Left renal cortex interstitium (tissue), 4 donors: ENCODE data around the gene C4orf51. TPM values are rescaled to one million over a fixed set of nuclear protein-coding genes. Genes with fewer than 3 reads are reported as not detected.
"Not testable (repeated sequence)": the region's sequence is repeated elsewhere in the genome, so short reads cannot be mapped to it uniquely, and the experiment has no call there.

Experiments
- DNase-seq, 4 donors: peaks; one replicate each; pipeline ENCODE4 v3.0.0-alpha.2; 2013; ENCODE audit warnings: low read depth in 4 of 4, low spot score in 2 of 4, missing footprints in 1 of 4
- polyA plus RNA-seq, 4 donors: library from polyadenylated mRNA; unstranded; fragments of 120-200 nt; gene quantifications; one replicate each; pipeline ENCODE4 v1.2.1, GENCODE V29; 2013; ENCODE audit not compliant: insufficient read length in 4 of 4

C4orf51 gene
- polyA plus RNA-seq: not detected

DNA sequence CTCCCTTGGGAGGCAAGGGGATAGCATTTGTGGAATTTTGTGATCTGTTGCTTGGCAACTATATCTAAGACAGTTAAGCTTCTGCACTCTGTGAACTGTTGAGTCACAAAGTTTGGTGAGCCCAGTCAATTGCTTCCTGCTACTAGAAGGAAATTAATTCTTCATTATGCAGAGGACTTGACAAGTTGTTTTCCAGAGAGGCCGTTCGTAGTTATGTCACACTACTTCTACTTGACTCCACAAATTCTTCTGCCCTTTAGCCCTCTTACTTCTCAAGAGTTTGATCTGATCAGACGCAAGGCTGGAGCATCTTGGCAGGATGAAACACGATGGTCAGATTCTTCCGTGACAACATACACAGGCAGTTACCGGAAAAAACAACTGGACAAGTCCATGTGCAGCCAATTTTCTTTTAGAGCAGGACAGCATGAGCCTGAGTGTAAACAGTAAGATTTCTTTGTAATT, at the start of gene C4orf51:
C4orf51 (plus strand) TSS at position 156 of the 465 bp plus-strand sequence; CDS start at position 214, 58 bp downstream.
- DNase-seq: peak in 3 of 4 donors; percentile 15 to 39 (median 15)

DNA sequence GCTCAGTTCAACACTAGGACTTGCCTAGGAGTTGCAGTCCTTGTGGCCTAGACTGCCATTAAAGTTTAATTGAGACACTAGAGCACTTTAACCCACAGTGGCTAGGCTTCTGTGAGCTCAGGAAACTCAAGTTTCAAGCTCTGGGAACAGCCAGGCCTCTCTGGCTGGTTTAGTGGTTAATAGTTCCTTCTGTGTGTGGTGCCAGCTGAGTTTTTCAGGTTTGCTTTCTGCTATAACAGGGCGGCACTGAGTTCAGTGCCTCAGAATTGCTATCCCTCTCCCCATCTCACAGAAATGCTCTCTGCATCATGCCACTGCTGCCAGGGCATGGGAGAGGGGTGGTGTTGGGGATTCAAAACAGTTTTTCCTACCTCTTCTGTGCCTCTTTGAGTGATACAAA, 44.8 kb upstream of the C4orf51 start:
- no peak for DNase-seq

DNA sequence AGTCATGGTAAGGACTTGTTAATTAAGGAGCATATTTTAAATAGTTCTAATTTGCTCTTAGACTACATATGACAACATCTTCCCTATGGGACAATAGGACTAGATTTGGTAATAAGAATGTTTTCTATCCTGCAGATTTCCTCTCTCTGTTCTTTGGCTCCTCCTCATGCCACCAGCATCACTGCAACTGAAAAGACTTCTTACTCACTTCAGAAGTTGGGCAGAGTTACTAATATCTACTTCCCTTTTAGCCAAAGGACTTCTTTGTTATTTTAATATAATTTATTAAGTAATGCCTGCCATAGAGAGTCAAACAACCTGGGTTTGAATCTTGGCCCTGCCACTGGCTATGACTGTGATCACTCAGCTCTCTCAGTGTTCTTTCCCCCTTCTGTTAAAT, 44.3 kb upstream of the C4orf51 start:
- no peak for DNase-seq

DNA sequence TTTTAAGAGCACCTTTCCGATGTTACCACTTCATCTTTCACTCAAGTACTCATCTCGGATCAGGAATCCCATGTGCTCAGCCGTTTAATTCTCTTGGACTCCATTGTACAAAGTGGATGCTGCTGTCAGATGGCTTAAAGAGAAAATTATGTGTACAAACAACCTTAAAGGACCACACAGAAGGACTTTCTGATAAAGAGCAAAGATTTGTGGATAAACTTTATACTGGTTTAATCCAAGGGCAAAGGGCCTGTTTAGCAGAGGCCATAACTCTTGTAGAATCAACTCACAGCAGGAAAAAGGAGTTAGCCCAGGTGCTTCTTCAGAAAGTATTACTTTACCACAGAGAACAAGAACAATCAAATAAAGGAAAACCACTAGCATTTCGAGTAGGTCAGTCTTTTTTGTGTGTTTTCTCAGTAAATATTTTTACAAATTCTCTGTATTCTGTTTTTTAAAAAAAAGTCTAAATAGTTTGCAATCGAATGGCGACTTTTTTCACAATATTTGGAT, 40.7 kb upstream of the C4orf51 start:
- peak in 1 of 4 donors; percentile 25 for DNase-seq

DNA sequence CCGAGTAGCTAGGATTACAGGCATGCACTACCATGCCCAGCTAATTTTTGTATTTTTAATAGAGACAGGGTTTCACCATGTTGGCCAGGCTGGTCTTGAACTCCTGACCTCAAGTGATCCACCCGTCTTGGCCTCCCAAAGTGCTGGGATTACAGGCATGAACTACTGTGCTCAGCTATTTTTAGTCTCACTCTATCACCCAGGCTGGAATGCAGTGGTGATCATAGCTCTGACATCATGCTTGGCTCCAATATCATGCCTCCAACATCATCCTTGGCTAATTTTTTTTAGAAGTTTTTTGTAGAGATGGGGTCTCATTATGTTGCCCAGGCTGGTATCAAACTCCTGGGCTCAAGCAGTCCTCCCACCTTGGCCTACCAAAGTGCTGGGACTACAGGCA, 39.7 kb upstream of the C4orf51 start:
- not testable (repeated sequence) for DNase-seq

DNA sequence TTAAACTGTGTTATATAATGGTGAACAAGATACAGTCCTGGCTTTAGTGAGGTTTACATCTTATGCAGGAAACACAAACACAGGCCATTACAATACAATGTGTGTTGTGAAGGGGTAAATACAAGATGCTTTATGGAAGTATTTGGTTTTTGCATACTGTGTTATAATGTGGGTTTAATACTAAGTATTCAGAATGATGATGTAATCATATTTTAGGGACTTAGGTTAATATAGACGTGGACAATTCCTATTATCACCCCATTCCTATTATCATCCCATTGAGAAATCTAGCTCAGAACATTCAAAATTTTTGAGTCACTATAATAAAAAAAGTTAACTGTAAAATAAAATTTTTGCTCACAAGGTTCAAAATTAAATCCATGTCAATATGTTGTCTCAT, 36.7 kb upstream of the C4orf51 start:
- DNase-seq: no peak

DNA sequence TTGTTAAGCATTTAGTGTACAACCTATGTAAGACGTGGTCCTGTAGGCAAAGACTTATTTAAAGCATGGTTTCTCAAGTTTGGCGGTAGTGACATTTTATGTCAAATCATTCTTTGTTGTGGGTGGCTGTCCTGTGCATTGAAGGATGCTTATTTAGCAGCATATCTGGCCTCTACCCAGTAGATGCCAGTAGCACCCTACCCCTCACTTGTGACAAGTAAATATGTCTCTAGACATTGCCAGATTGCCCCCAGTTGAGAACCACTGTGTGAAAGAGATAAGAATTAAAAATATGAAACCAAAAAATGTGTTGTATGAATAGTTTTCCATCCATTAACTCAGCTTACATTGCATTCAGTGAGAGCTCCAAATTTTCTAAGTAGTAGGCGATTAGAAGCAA, 35.2 kb upstream of the C4orf51 start:
- no peak for DNase-seq

DNA sequence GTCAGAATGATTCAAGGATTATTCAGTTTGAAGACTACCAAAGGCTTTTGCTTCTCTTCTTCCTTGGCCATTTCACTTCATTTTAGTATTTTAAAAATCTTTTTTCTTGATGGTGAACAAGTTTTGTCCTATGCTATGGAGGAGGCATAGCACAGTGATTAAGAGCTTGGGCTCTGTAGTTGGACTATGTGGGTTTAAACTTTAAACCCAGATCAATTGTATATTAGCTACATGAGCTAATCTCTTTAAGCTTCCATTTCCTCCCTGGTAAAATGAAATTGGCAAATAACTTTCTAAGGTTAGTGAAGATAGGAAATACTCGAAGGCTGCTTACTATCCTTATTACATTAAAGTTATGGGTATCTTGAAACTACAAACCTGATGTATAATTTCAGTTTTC, 23.8 kb upstream of the C4orf51 start:
- DNase-seq: no peak

DNA sequence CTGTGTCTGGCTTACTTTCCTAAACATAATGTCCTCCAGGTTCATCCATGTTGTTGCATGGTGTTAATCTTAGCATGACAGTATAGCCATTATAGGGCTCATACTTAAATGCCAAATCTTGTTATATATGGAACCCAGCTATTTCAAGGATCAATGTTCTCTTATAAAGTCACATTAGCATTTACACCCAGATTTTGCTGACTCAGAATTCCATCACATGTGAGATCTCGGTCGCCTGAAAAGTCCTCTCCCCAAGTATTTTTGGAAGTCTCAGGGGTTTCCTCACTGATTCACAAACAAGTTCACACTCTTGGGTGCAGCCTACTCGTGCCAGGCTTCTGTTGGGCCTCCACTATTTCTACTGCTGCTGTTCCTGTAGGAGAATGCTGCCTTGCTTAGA, 19.9 kb upstream of the C4orf51 start:
- DNase-seq: no peak

DNA sequence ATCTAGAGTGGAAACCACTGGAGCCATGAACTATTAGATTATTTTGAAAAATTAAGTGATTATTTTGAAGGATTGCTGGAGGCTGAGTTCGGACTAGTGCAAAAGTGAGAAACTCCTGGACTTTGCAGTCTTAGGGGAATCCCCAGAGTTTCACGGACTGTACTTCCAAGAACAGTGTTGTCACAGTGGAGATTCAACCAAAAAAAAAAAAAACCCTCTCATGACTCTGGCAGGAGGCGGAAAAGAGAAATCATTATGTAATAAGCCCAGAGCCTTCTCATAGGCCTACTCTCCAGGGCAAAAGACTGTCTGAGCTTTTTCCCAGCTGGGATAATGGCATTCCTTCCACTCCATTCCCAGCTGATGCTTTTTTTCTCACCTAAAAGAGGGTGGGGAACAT, 16.8 kb upstream of the C4orf51 start:
- DNase-seq: no peak

DNA sequence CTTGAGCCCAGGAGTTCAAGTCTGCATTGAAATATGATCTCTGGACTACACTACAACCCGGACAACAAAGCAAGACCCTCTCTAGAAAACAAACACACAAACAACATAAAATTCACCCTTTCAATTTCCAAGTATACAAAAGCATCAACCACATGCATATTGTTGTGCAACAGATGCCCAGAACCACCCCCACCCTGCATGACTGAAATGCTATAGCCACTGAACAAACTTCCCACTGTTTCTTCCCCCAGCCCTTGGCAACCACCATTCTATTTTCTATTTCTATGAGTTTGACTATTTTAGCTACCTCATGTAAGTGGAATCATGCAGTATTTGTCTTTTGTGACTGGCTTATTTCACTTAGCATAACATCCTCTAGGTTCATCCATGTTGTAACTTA, 14.2 kb upstream of the C4orf51 start:
- DNase-seq: no peak

DNA sequence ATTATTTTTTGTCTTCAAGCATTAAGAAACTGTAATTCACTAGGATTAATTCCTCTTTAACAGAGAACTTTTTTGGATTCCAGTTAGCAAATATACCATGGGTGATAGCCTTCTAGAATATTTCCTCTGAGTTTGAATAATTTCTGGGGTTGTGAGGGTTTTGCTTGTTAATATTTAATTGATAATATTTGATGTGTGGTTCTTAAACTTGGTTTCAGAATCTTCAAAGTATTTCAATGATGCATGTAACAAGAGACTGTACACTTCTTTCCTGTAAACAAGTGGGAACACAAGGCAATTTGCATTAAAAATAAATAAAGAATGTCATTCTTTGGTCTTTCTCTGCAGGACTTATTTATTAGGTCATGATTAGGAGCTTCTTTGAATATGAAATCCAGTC, 9.5 kb upstream of the C4orf51 start:
- DNase-seq: no peak

DNA sequence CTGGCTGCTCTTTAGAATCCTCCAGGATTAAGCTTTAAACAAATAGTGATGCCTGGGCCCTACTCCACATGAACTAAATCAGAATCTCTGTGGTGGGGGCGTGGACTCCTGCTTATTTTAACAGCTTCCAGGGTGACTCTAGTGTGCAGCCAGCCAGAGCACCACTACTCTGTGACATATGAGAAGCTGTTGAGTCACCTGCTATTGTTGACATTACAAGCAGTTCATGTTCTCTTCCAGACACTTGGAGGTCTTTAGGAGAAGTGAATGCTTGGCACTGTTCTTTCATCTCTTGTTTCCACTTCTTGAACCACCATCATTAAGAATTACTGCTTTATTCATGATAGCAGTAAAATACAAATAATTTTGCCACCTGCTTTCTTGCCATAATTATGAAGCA, 426 bp upstream of the C4orf51 start:
- peak; percentile 20 to 53 (median 44) for DNase-seq

DNA sequence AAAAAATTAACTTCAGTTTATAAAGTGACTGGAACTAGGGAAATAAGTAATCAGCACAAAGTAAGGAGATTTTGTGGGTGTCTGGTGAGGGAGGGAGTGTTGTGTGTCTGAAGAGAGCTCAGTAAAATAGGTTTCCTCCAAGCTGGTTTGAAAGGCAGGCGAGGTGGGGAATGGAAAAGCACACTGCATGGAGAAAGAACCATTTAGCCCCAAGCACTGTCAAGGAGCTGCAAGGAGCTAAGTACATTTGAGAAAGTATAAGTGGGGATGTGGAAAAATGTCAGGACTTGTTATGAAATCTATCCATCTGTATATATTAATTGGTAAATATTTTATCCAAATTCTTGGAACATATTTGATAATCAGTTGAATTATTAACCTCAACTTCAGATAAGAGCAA, 956 bp downstream of the C4orf51 start:
- DNase-seq: no peak

DNA sequence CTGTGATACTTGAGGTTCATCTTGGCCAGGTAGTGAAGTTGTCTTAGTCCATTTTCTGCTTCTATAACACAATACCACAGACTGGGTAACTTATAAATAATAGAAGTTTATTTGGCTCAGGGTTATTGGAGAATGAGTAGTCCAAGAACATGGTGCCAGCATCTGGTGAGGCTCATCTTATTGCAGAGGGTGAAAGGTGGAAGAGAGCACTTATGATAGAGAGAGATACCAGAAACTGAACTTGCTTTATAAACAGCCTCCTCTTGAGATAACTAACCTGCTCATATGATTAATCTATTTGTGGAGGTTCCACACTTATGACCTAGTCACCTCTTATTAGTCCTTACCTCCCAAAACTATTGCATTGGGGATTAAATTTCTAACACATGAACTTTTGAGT, 1.6 kb downstream of the C4orf51 start:
- no peak for DNase-seq

DNA sequence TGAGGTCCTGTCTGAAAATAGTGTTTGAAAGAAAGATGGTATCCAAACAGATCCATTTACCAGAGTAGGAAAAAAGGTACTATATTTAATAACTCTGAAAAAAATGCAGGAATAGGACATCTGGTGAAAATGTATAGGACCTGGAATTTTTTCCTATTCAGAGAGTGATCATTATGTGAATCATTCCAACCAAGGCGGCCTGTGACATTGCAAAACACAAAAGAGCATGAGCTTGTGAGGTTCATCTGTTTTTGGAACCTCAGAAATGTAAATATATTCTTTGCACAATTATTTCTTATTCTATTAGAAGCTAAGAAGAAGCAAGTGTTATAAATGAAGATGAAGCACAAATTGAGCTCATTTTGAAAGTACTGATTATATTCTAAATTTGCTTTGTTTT, 2.0 kb downstream of the C4orf51 start:
- no peak for DNase-seq

DNA sequence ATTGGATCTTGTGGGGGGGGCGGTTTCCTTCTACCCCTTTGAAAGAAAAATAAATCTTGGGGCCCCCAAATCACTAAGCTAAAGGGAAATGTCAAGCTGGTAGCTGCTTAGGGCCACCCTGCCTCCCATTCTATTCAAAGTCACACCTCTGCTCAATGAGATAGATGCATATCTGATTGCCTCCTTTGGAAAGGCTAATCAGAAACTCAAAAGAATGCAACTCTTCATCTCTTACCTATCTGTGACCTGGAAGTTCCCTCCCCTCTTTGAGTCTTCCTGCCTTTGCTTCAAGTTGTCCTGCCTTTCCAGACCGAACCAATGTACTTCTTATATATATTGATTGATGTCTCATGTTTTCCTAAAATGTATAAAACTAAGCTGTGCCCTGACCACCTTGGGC, 7.0 kb downstream of the C4orf51 start:
- no peak for DNase-seq

DNA sequence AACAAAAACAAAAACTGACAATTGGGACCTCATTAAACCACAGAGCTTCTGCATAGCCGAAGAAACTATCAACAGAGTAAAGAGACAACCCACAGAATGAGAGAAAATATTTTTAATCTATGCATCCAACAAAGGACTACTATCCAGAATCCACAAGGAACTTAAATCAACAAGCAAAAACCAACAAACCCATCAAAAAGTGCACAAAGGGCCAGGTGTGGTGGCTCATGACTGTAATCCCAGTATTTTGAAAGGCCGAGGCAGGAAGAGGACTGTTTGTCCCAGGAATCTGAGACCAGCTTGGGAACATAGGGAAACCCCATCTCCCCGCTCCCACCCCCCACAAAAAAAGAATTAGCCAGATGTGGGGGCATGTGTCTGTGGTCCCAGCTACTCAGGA, 10.7 kb downstream of the C4orf51 start:
- no peak for DNase-seq

DNA sequence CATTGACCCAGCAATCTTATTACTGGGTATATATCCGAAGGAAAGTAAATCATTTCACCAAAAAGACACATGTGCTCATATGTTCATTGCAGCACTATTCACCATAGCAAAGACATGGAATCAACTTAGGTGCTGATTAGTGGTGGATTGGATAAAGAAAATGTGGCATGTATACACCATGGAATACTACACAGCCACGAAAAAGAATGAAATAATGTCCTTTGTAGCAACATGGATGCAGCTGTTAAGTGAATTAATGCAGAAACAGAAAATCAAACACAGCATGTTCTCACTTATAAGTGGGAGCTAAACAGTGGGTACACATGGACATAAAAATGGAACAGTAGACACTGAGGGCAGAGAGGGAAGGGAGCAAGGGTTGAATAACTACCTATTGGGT, 11.5 kb downstream of the C4orf51 start:
- DNase-seq: not testable (repeated sequence)

DNA sequence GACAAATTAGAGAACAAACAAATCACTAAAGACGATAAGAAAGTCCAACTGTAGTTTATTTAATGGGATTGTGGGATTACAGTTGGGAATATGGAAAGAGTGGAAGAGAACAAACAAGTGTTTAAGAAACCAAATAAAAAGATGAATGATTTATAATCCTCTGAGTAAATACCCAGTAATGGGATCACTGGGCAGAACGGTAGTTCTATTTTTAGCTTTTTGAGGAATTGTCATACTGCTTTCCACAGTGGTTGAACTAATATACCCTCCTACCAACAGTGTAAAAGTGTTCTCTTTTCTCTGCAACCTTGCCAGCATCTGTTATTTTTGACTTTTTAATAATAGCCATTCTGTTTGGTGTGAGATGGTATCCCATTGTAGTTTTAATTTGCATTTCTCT, 15.0 kb downstream of the C4orf51 start:
- DNase-seq: no peak

DNA sequence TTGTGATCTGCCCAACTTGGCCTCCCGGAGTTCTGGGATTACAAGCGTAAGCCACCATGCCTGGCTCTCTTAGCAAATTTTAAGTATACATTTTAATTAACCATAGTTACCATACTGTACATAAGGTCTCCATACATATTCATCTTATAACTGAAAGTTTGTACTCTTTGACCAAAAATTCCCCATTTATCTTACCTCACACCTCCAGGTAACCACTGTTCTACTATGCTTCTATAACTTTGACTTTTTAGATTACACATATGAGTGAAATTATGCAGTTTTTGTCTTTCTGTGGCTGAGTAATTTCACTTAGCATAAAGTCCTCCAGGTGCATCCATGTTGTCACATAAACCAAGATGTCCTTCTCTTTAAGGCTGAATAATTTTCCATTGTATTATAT, 17.4 kb downstream of the C4orf51 start:
- DNase-seq: no peak

DNA sequence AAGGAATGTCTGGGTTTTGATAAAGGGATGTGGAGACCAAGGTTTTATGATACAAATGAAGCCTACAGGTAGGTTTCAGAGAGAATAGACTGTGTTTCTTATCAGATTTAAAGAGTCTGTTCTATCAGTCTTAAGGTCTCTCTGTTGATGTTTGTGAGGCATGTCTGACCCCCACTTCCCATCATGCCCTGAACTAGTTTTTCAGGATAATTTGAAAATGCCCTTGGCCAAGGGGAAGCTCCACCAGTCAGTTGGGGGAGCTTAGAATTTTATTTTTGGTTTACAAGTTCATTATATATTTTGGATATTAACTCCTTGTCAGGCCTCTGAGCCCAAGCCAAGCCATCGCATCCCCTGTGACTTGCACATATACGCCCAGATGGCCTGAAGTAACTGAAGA, 18.6 kb downstream of the C4orf51 start:
- no peak for DNase-seq

DNA sequence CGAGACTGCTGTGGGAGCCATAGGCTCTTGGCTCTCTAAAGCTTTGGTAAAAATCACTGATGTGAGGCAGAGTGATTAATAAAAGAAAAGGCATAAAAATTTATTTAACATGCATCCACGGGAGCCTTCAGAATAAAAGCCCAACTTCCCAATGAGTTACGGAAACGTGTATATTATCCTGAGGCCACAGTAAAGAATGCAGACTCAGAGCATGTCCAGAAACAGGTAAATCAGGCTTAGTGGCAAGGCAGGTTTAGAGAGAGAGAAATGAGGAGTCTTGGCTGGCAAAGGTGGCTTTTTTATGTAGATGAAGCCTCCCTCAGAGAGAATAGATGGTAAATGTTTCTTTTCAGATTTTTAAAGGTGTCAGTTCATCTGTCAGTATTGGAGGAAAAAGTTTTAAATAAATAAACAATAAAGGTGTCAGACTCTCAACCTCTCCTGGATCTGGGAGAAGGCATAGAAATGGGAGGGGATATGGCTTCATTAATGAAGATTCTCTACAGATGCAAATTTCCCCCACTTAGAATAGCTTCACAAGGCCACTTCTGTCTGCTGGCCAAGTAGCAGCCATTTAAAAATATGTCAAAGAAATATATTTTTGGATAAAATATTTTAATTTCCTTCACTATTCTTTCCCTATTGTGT, 24.0 kb downstream of the C4orf51 start:
- peak in 1 of 4 donors; percentile 41 for DNase-seq
